PC-3 (cell line): ENCODE measurements around the gene OR5D14. TPM values are rescaled to one million over a fixed set of nuclear protein-coding genes. Genes with fewer than 3 reads are reported as not detected.

ENCODE experiments used
- ATAC-seq: fragments of 200-7000 bp; cut with Tn5 transposase; 2 replicates; pipeline ENCODE4 v1.9.1; 2020; ENCODE audit warnings: mild to moderate bottlenecking, moderate library complexity
- BruUV-seq: library from RNA; stranded (reverse); fragments of 400-500 nt; replicated peaks from 2 replicates; lab custom pipeline; 2021; lab: Mats Ljungman, UMichigan
- CTCF ChIA-PET: fragments of 300-600 bp; sonication (Branson Sonifier 250); formaldehyde crosslinking; loops from one replicate; lab custom pipeline; 2022; ENCODE audit warnings: antibody characterized with exemption; lab: Charles Lee
- POLR2A ChIA-PET: fragments of 300-600 bp; sonication (Branson Sonifier 250); formaldehyde crosslinking; loops from one replicate; lab custom pipeline; 2022; ENCODE audit warnings: antibody characterized with exemption; ENCODE audit not compliant: unreplicated experiment; lab: Charles Lee
- DNase-seq: peaks from one replicate; pipeline ENCODE4 v3.0.0-alpha.2; 2015
- H2AFZ ChIP-seq: fragments of 300-600 bp; sonication (generic); 2 replicates; pipeline ENCODE4 v1.6.0; 2016; ENCODE audit warnings: antibody characterized with exemption, low read length
- H3F3A ChIP-seq: fragments of 300-600 bp; sonication (generic); one replicate; pipeline ENCODE4 v1.6.0; 2017; ENCODE audit warnings: antibody characterized with exemption, low read length, control low read depth, mild to moderate bottlenecking; ENCODE audit not compliant: unreplicated experiment
- H3K27ac ChIP-seq: fragments of 300-600 bp; sonication (generic); 2 replicates; pipeline ENCODE4 v1.5.1; 2016; ENCODE audit warnings: mild to moderate bottlenecking, low read length
- H3K27me3 ChIP-seq: fragments of 300-600 bp; sonication (generic); 2 replicates; pipeline ENCODE4 v1.6.1; 2016; ENCODE audit warnings: low read length, mixed read lengths
- H3K36me3 ChIP-seq: fragments of 300-600 bp; sonication (generic); 2 replicates; pipeline ENCODE4 v1.6.1; 2016; ENCODE audit warnings: low read depth, mixed run types, low read length, mixed read lengths
- H3K4me1 ChIP-seq: fragments of 300-600 bp; sonication (generic); 2 replicates; pipeline ENCODE4 v1.5.1; 2016; ENCODE audit warnings: low read length; ENCODE audit not compliant: insufficient read depth
- H3K4me2 ChIP-seq: fragments of 300-600 bp; sonication (generic); 2 replicates; pipeline ENCODE4 v1.6.0; 2016; ENCODE audit warnings: low read length
- H3K4me3 ChIP-seq: fragments of 300-600 bp; sonication (generic); 2 replicates; pipeline ENCODE4 v1.5.1; 2016; ENCODE audit warnings: mild to moderate bottlenecking, low read length, mixed read lengths
- H3K79me2 ChIP-seq: fragments of 300-600 bp; sonication (generic); 2 replicates; pipeline ENCODE4 v1.6.1; 2017; ENCODE audit warnings: low read length, mixed read lengths
- H3K9ac ChIP-seq: fragments of 300-600 bp; sonication (generic); 2 replicates; pipeline ENCODE4 v1.6.0; 2016; ENCODE audit warnings: mild to moderate bottlenecking, low read length
- H3K9me2 ChIP-seq: fragments of 300-600 bp; sonication (generic); replicated peaks from 2 replicates; pipeline ENCODE4 v1.6.1; 2016; ENCODE audit warnings: mixed run types, low read length, mixed read lengths
- H3K9me3 ChIP-seq: fragments of 300-600 bp; sonication (generic); 2 replicates; pipeline ENCODE4 v1.6.1; 2016; ENCODE audit warnings: low read length, mixed read lengths
- H4K20me1 ChIP-seq: fragments of 300-600 bp; sonication (generic); 2 replicates; pipeline ENCODE4 v1.6.1; 2016; ENCODE audit warnings: low read length, mixed read lengths
- EZH2 ChIP-seq: fragments of 300-600 bp; sonication (generic); IDR thresholded peaks from one replicate; pipeline ENCODE4 v1.6.1; 2017; ENCODE audit warnings: antibody characterized with exemption, mild to moderate bottlenecking, low read length; ENCODE audit not compliant: unreplicated experiment
- EZH2phosphoT487 ChIP-seq: fragments of 300-600 bp; sonication (generic); IDR thresholded peaks from 2 replicates; pipeline ENCODE4 v1.6.1; 2018; ENCODE audit warnings: mild to moderate bottlenecking, antibody characterized with exemption, low read length, borderline replicate concordance
- intact Hi-C: fragments of 100-400 bp; cut with micrococcal nuclease; formaldehyde crosslinking; loops from 2 replicates; pipeline ENCODE4 v1.9.0; 2023
- total RNA-seq: library from RNA; depleted of rRNA; stranded (reverse); fragments of >200 nt; gene quantifications from 2 replicates; pipeline ENCODE4 v1.2.3, GENCODE V29; 2014
- TF ChIP-seq, protein P1 (sequence below): fragments of 300-600 bp; sonication (generic); conservative IDR thresholded peaks from 2 replicates; pipeline ENCODE4 v1.5.1; 2017; ENCODE audit warnings: antibody characterized with exemption, low read depth, mild to moderate bottlenecking, low read length

OR5D14 gene
- total RNA-seq, 1 experiment from 2014 or later, result not detected

DNA sequence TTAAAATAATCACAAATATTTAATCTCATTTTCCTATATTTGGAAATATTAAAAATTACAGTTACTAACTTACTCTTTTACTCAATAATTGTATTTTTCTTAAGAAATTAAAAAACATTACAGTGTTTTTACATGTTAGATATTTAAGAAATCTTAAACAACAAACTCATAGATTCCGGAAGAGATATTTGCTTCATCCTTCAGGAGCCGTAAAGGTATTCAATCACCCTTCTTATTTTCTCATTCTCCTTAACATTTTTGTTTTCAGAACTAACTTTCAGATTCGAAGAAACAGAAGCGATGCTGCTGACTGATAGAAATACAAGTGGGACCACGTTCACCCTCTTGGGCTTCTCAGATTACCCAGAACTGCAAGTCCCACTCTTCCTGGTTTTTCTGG lies 24.0 kb downstream of the OR5D14 start, which contains the start of gene OR5D18:
Gene OR5D18, plus strand, starts transcription at position 301 of the 400 bp plus-strand sequence. Its CDS starts 0 bp downstream, at position 301.
- ChIA-PET CTCF (no interaction called here), POLR2A (no interaction called here)
- intact Hi-C loops, result no loop called here
- DNase-seq (no peak), ATAC-seq (no peak)
- no peaks in the 10 kb centered on the region for H3K4me1 ChIP-seq
- peaks cover 9% of the 10 kb centered on the region; the same call in 1 of the 2 replicates for H3K27me3 ChIP-seq
- no peak within 1 kb of the TSS for H2AFZ ChIP-seq
- H3K9me2 ChIP-seq, result no peaks in the 10 kb centered on the region
- H3K4me2 ChIP-seq, result no peak within 1 kb of the TSS
- H3F3A ChIP-seq, result no peaks in the 10 kb centered on the region
- no peaks in the 10 kb centered on the region for H3K36me3 ChIP-seq
- H4K20me1 ChIP-seq, result no peaks in the 10 kb centered on the region
- H3K4me3 ChIP-seq, result no peak within 1 kb of the TSS
- H3K9me3 ChIP-seq, result 0 out of 2 replicates have a peak, but pooled peaks cover 8% of the 10 kb centered on the region
- no TSS peak for BruUV-seq
- H3K9ac ChIP-seq, result no peak within 1 kb of the TSS
- H3K79me2 ChIP-seq, result no peaks in the 10 kb centered on the region
- no peak within 1 kb of the TSS for H3K27ac ChIP-seq
- TF ChIP-seq, protein P1, sequence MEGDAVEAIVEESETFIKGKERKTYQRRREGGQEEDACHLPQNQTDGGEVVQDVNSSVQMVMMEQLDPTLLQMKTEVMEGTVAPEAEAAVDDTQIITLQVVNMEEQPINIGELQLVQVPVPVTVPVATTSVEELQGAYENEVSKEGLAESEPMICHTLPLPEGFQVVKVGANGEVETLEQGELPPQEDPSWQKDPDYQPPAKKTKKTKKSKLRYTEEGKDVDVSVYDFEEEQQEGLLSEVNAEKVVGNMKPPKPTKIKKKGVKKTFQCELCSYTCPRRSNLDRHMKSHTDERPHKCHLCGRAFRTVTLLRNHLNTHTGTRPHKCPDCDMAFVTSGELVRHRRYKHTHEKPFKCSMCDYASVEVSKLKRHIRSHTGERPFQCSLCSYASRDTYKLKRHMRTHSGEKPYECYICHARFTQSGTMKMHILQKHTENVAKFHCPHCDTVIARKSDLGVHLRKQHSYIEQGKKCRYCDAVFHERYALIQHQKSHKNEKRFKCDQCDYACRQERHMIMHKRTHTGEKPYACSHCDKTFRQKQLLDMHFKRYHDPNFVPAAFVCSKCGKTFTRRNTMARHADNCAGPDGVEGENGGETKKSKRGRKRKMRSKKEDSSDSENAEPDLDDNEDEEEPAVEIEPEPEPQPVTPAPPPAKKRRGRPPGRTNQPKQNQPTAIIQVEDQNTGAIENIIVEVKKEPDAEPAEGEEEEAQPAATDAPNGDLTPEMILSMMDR, result no peak
- TF ChIP-seq EZH2 (no peak), EZH2phosphoT487 (no peak)

DNA sequence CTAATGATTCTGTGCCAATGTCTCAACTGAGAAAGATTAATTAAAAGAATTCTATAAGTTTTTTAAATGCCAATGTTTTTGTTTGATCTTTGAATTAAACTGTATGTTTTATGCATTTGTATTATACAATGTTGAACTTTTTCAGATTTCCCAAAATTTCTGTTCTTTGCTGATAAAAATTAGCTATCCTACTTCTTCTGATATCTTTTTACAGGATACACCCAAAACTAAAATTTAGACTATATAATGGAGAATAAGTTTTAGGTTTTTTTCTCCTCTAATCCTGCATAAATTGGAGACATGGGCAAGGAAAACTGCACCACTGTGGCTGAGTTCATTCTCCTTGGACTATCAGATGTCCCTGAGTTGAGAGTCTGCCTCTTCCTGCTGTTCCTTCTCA lies 31.6 kb downstream of the OR5D14 start, which contains the start of gene OR5L2:
Gene OR5L2, plus strand, starts transcription at position 301 of the 400 bp plus-strand sequence. Its CDS starts 0 bp downstream, at position 301.
- no TSS peak for BruUV-seq
- POLR2A ChIA-PET, result no interaction called here
- Histone ChIP-seq H2AFZ (no peak within 1 kb of the TSS), H3K27ac (no peak within 1 kb of the TSS), H3K79me2 (no peaks in the 10 kb centered on the region), H3K9me2 (no peaks in the 10 kb centered on the region), H3K36me3 (no peaks in the 10 kb centered on the region), H4K20me1 (no peaks in the 10 kb centered on the region), H3F3A (no peaks in the 10 kb centered on the region), H3K9me3 (0 out of 2 replicates have a peak, but pooled peaks cover 4% of the 10 kb centered on the region), H3K4me2 (no peak within 1 kb of the TSS), H3K4me3 (no peak within 1 kb of the TSS), H3K4me1 (no peaks in the 10 kb centered on the region), H3K9ac (no peak within 1 kb of the TSS), H3K27me3 (no peaks in the 10 kb centered on the region)
- CTCF ChIA-PET, result no interaction called here
- no peak for TF ChIP-seq EZH2
- no peak for TF ChIP-seq EZH2phosphoT487
- TF ChIP-seq, protein P1, result no peak
- no peak for DNase-seq
- no peak for ATAC-seq
- intact Hi-C loops, result no loop called here

- Histone ChIP-seq H3K36me3 (no peaks in the 10 kb centered on the region), H3K9me3 (peaks cover 14% of the 10 kb centered on the region; the same call in 1 of the 2 replicates), H4K20me1 (no peaks in the 10 kb centered on the region), H3K4me2 (no peak within 1 kb of the TSS), H3K4me3 (no peak within 1 kb of the TSS), H3K27me3 (no peaks in the 10 kb centered on the region), H3K9ac (no peak within 1 kb of the TSS), H2AFZ (no peak within 1 kb of the TSS), H3K27ac (no peak within 1 kb of the TSS), H3K9me2 (no peaks in the 10 kb centered on the region), H3F3A (no peaks in the 10 kb centered on the region), H3K4me1 (no peaks in the 10 kb centered on the region), H3K79me2 (no peaks in the 10 kb centered on the region)
- no TSS peak for BruUV-seq
- ChIA-PET POLR2A (no interaction called here), CTCF (no interaction called here)
- DNase-seq (no peak), ATAC-seq (no peak)
- TF ChIP-seq EZH2, result no peak
- TF ChIP-seq, protein P1, result no peak
- intact Hi-C loops, result no loop called here
These were observed 43.1 kb downstream of the OR5D14 start, which contains the start of gene OR5D16 for GRCh38 chr11:55838452-55838851. TSS of gene OR5D16 (plus strand) at chr11:55838752. CDS start at chr11:55838752, 0 bp downstream.
